Measurements from ENCODE around the gene PDPN. TPM values are rescaled to one million over a fixed set of nuclear protein-coding genes. Genes with fewer than 3 reads are reported as not detected.

The PDPN gene, protein sequence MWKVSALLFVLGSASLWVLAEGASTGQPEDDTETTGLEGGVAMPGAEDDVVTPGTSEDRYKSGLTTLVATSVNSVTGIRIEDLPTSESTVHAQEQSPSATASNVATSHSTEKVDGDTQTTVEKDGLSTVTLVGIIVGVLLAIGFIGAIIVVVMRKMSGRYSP
- 10 to 100 TPM; 18.1 to 38.8 (median 29.2) TPM for total RNA-seq

GRCh38 chr1:13583595-13583965 is at the start of gene PDPN:
PDPN (plus strand) TSS chr1:13583832; CDS start chr1:13584034, 202 bp downstream.
- H3K36me3 ChIP-seq, result no peaks in the 10 kb centered on the region
- H3K4me3 ChIP-seq, result peak within 1 kb of the TSS; percentile 55 to 80 (median 62)
- peak in 1 of 2 donors; percentile 65 for DNase-seq (ENCODE audit: low spot score in 2 of 2)
- peak within 1 kb of the TSS; percentile 90 to 97 for H3K27ac ChIP-seq
- no peaks in the 10 kb centered on the region for H3K4me1 ChIP-seq
- H3K9me3 ChIP-seq, result no peaks in the 10 kb centered on the region
- TF ChIP-seq, protein P1, sequence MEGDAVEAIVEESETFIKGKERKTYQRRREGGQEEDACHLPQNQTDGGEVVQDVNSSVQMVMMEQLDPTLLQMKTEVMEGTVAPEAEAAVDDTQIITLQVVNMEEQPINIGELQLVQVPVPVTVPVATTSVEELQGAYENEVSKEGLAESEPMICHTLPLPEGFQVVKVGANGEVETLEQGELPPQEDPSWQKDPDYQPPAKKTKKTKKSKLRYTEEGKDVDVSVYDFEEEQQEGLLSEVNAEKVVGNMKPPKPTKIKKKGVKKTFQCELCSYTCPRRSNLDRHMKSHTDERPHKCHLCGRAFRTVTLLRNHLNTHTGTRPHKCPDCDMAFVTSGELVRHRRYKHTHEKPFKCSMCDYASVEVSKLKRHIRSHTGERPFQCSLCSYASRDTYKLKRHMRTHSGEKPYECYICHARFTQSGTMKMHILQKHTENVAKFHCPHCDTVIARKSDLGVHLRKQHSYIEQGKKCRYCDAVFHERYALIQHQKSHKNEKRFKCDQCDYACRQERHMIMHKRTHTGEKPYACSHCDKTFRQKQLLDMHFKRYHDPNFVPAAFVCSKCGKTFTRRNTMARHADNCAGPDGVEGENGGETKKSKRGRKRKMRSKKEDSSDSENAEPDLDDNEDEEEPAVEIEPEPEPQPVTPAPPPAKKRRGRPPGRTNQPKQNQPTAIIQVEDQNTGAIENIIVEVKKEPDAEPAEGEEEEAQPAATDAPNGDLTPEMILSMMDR (IDR thresholded peaks at IDR 0.05), result no peak
- TF ChIP-seq POLR2AphosphoS5 (IDR thresholded peaks at IDR 0.05) (no peak), POLR2A (IDR thresholded peaks at IDR 0.05) (no peak)
- intact Hi-C loops (cut with DNase I; ENCODE audit: low total_unique reads), result loop anchor here (5.0 kb wide), 1 partner anchor 1954 kb away; no protein-coding TSS in a partner anchor
- H3K27me3 ChIP-seq, result peaks cover 0 to 27% of the 10 kb centered on the region in 2 donors

DNA sequence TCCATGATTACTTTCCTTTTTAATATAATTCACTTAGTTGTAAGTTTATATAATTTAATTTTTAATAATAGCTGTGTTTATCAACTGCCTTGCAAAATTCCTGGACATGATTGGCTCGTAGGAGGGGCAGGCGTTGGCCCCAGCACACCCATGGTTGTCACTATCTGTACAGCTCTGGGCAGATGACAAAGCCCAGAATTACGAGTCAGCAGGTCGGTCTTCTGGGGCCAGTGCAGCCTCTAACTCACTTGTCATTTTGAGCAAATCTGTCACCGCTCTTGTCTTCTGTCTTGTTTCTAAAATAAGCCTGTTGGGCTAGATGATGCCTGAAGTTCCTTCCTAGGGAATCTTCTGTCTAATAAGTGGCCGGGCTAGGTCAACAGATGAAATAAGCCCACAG is 48.4 kb upstream of the PDPN start:
- no peak for DNase-seq (ENCODE audit: low spot score in 2 of 2)

DNA sequence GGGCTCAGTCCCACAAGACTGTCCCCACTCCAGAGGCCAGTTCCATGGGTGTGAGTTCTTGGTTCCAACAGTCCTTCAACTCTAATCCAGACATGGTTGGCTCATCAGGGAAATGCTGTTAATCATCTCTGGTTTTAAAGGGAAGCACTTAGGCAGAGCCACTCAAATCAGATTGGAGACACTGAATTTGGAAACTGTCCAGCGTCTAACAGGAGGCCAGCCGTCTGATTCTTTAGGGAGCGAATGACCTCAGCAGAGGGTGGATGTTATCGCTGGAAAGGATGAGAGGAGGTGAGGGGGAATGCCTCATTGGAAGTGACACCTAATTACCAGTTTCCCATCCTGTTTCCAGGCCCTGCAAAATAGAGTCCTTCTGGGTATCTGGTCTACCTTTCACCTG is 47.1 kb upstream of the PDPN start:
- Histone ChIP-seq H3K4me3 (no peak overlapping the region), H3K36me3 (no peaks in the 10 kb centered on the region), H3K27me3 (no peaks in the 10 kb centered on the region), H3K9me3 (no peaks in the 10 kb centered on the region), H3K4me1 (no peaks in the 10 kb centered on the region), H3K27ac (no peak overlapping the region)
- no peak for DNase-seq (ENCODE audit: low spot score in 2 of 2)
- intact Hi-C loops (cut with DNase I; ENCODE audit: low total_unique reads), result no loop called here
- TF ChIP-seq POLR2A (IDR thresholded peaks at IDR 0.05) (no peak), POLR2AphosphoS5 (IDR thresholded peaks at IDR 0.05) (no peak)
- TF ChIP-seq, protein P1 (IDR thresholded peaks at IDR 0.05), result no peak

More for the DNA sequence above, 48.4 kb upstream of the PDPN start:
- Histone ChIP-seq H3K27me3 (no peaks in the 10 kb centered on the region), H3K4me3 (no peak overlapping the region), H3K36me3 (no peaks in the 10 kb centered on the region), H3K27ac (no peak overlapping the region), H3K9me3 (no peaks in the 10 kb centered on the region), H3K4me1 (no peaks in the 10 kb centered on the region)
- intact Hi-C loops (cut with DNase I; ENCODE audit: low total_unique reads), result no loop called here
- TF ChIP-seq, protein P1 (IDR thresholded peaks at IDR 0.05), result no peak
- TF ChIP-seq POLR2A (IDR thresholded peaks at IDR 0.05) (no peak), POLR2AphosphoS5 (IDR thresholded peaks at IDR 0.05) (no peak)

- no peaks in the 10 kb centered on the region for H3K27me3 ChIP-seq
- H3K4me3 ChIP-seq, result no peak overlapping the region
- intact Hi-C loops (cut with DNase I; ENCODE audit: low total_unique reads), result no loop called here
- DNase-seq (ENCODE audit: low spot score in 2 of 2), result no peak
- no peaks in the 10 kb centered on the region for H3K36me3 ChIP-seq
- no peaks in the 10 kb centered on the region for H3K9me3 ChIP-seq
- TF ChIP-seq POLR2A (IDR thresholded peaks at IDR 0.05), result no peak
- TF ChIP-seq, protein P1 (IDR thresholded peaks at IDR 0.05), result no peak
- no peak for TF ChIP-seq POLR2AphosphoS5 (IDR thresholded peaks at IDR 0.05)
- H3K4me1 ChIP-seq, result no peaks in the 10 kb centered on the region
- H3K27ac ChIP-seq, result no peak overlapping the region
Measured at GRCh38 chr1:13538832-13539231, 44.8 kb upstream of the PDPN start.

- TF ChIP-seq, protein P1 (IDR thresholded peaks at IDR 0.05), result no peak
- TF ChIP-seq POLR2AphosphoS5 (IDR thresholded peaks at IDR 0.05) (no peak), POLR2A (IDR thresholded peaks at IDR 0.05) (no peak)
- no peak for DNase-seq (ENCODE audit: low spot score in 2 of 2)
- Histone ChIP-seq H3K9me3 (no peaks in the 10 kb centered on the region), H3K4me1 (no peaks in the 10 kb centered on the region), H3K27me3 (no peaks in the 10 kb centered on the region), H3K4me3 (no peak overlapping the region), H3K36me3 (no peaks in the 10 kb centered on the region), H3K27ac (no peak overlapping the region)
- intact Hi-C loops (cut with DNase I; ENCODE audit: low total_unique reads), result no loop called here
Measured at GRCh38 chr1:13539683-13540082, 43.9 kb upstream of the PDPN start.

Measured in breast epithelium (tissue), 4 donors.